Aortic smooth muscle cell (primary cell): ENCODE data around the gene UQCRHL. TPM values are rescaled to one million over a fixed set of nuclear protein-coding genes. Genes with fewer than 3 reads are reported as not detected.

Experiments
- total RNA-seq: library from RNA; depleted of rRNA; stranded (reverse); fragments of >200 nt; gene quantifications from 2 replicates; pipeline ENCODE4 v1.2.3, GENCODE V29; 2014

The UQCRHL gene
- total RNA-seq, result 11.7 and 12.0 TPM in 2 replicates

GRCh38 chr1:15807549-15807948 is at the start of gene UQCRHL:
Gene UQCRHL, minus strand, starts transcription at chr1:15807649. Its CDS starts 0 bp downstream, at chr1:15807649.

GRCh38 chr1:15847100-15847892 is 39.8 kb upstream of the UQCRHL start, which contains the start of gene SPEN:
Gene SPEN, plus strand, starts transcription at chr1:15847707. Its CDS starts 361 bp downstream, at chr1:15848068.

GRCh38 chr1:15758343-15758931 is 49.0 kb downstream of the UQCRHL start, which contains the start of gene FBLIM1:
Gene FBLIM1, plus strand, starts transcription at chr1:15758795. Its CDS starts 6,189 bp downstream, at chr1:15764984.

Other genes with a start within 250 kb of the UQCRHL start
- gene AGMAT, start 222.6 kb downstream of the UQCRHL start, total RNA-seq, result 0.68 and 1.1 TPM in 2 replicates
- 11.6 and 14.1 TPM in 2 replicates for gene DDI2, start 190.2 kb downstream of the UQCRHL start, total RNA-seq
- 60.5 and 62.9 TPM in 2 replicates for gene PLEKHM2, start 123.3 kb downstream of the UQCRHL start, total RNA-seq
- gene SLC25A34, start 71.4 kb downstream of the UQCRHL start, total RNA-seq, result 0.26 and 0.62 TPM in 2 replicates
- not detected in 2 replicates for gene TMEM82, start 65.2 kb downstream of the UQCRHL start, total RNA-seq
- gene FBLIM1, start 48.9 kb downstream of the UQCRHL start, total RNA-seq, result 70.9 and 129 TPM in 2 replicates
- 15.1 and 20.9 TPM in 2 replicates for gene SPEN, start 40.1 kb upstream of the UQCRHL start, total RNA-seq
- gene ZBTB17, start 168.5 kb upstream of the UQCRHL start, total RNA-seq, result 22.1 and 27.2 TPM in 2 replicates
- not detected in 2 replicates for gene SRARP, start 196.6 kb upstream of the UQCRHL start, total RNA-seq
- gene HSPB7, start 210.4 kb upstream of the UQCRHL start, total RNA-seq, result 4.6 and 21.6 TPM in 2 replicates
- gene CLCNKA, start 214.4 kb upstream of the UQCRHL start, total RNA-seq, result not detected in 2 replicates
- gene CLCNKB, start 236.1 kb upstream of the UQCRHL start, total RNA-seq, result under 0.01 TPM in 1 of 2 replicates, not detected in the other